B cell (primary cell): ENCODE data around the gene COMT. TPM values are rescaled to one million over a fixed set of nuclear protein-coding genes. Genes with fewer than 3 reads are reported as not detected.

Source experiments
- ATAC-seq: fragments of 200-7000 bp; cut with Tn5 transposase; one replicate; pipeline ENCODE4 v1.10.0; 2021; ENCODE audit warnings: low read depth, mild to moderate bottlenecking, moderate number of reproducible peaks, moderate library complexity
- CTCF ChIA-PET: fragments of 350-600 bp; sonication (Branson Sonifier 250); formaldehyde crosslinking; loops from one replicate; lab custom pipeline; 2021; ENCODE audit warnings: antibody characterized with exemption, inconsistent platforms; lab: Charles Lee
- POLR2A ChIA-PET: fragments of 350-600 bp; sonication (Branson Sonifier 250); formaldehyde crosslinking; loops from one replicate; lab custom pipeline; 2021; ENCODE audit warnings: antibody characterized with exemption; lab: Charles Lee
- DNase-seq: peaks from one replicate; pipeline ENCODE4 v3.0.0; 2013
- H2AFZ ChIP-seq: 2 replicates; pipeline ENCODE4 v1.6.1; 2012; ENCODE audit warnings: mild to moderate bottlenecking, low read depth, low read length; ENCODE audit not compliant: insufficient read depth, poor library complexity, severe bottlenecking
- H3K27ac ChIP-seq, 2 donors: 1 replicate in 1 of 2; 2 replicates in 1 of 2; pipeline ENCODE4 v1.5.1; 2012 to 2013; ENCODE audit warnings: low read length in 2 of 2, mild to moderate bottlenecking in 2 of 2, moderate library complexity in 1 of 2
- H3K27me3 ChIP-seq, 4 experiments: fragments of 200-600 bp in 1 of 4; sonication (generic) in 1 of 4; replicated peaks in 1 of 4; 1 replicate in 2 of 4; 2 replicates in 2 of 4; pipeline versions ENCODE4 v1.6.1 to v1.7.0; 2013 to 2016; ENCODE audit warnings: low read length in 3 of 4, mild to moderate bottlenecking in 2 of 4, mixed read lengths in 1 of 4, moderate library complexity in 1 of 4; ENCODE audit not compliant: insufficient read depth in 4 of 4, control insufficient read depth in 3 of 4; ENCODE audit errors: control extremely low read depth in 1 of 4
- H3K36me3 ChIP-seq, 2 experiments: replicated peaks in 1 of 2; 1 replicate in 1 of 2; 2 replicates in 1 of 2; pipeline versions ENCODE4 v1.6.1 to v1.7.1; 2013; ENCODE audit warnings: low read length in 1 of 2; ENCODE audit not compliant: insufficient read depth in 2 of 2, control insufficient read depth in 1 of 2; ENCODE audit errors: control extremely low read depth in 1 of 2, extremely low read depth in 1 of 2
- H3K4me1 ChIP-seq, 2 donors: fragments of 200-600 bp in 1 of 2; sonication (generic) in 1 of 2; 1 replicate in 1 of 2; 2 replicates in 1 of 2; pipeline versions ENCODE4 v1.5.1 to v1.6.1; 2013 to 2017; ENCODE audit warnings: low read length in 2 of 2; ENCODE audit not compliant: control insufficient read depth in 2 of 2, insufficient read depth in 2 of 2
- H3K4me2 ChIP-seq: replicated peaks from 2 replicates; pipeline ENCODE3; 2012; ENCODE audit warnings: mild to moderate bottlenecking, low read depth, low read length; ENCODE audit not compliant: poor library complexity, severe bottlenecking
- H3K4me3 ChIP-seq, 5 experiments: fragments of 200-600 bp in 1 of 5; sonication (generic) in 1 of 5; 1 replicate in 3 of 5; 2 replicates in 2 of 5; pipeline versions ENCODE4 v1.5.1 to v1.7.0; 2011 to 2016; ENCODE audit warnings: low read length in 4 of 5, mild to moderate bottlenecking in 4 of 5, low read depth in 2 of 5, control low read depth in 1 of 5, moderate library complexity in 1 of 5; ENCODE audit not compliant: insufficient read depth in 1 of 5; ENCODE audit errors: control extremely low read depth in 1 of 5, extremely low read depth in 1 of 5
- H3K79me2 ChIP-seq: fragments of 200-600 bp; sonication (generic); one replicate; pipeline ENCODE4 v1.6.0; 2016; ENCODE audit warnings: low read length; ENCODE audit not compliant: control insufficient read depth, insufficient read depth
- H3K9ac ChIP-seq: fragments of 200-600 bp; sonication (generic); 2 replicates; pipeline ENCODE4 v1.6.1; 2017; ENCODE audit warnings: mild to moderate bottlenecking, low read length, moderate library complexity
- H3K9me3 ChIP-seq, 3 donors: one replicate each; pipeline versions ENCODE4 v1.6.1 to v1.7.1; 2013; ENCODE audit warnings: low read length in 2 of 3; ENCODE audit not compliant: control insufficient read depth in 2 of 3, insufficient read depth in 1 of 3; ENCODE audit errors: control extremely low read depth in 1 of 3
- H4K20me1 ChIP-seq: 2 replicates; pipeline ENCODE4 v1.6.0; 2012; ENCODE audit warnings: mild to moderate bottlenecking, low read length; ENCODE audit not compliant: insufficient read depth, control insufficient read depth, poor library complexity, severe bottlenecking
- H3K27ac Mint-ChIP-seq: one replicate; pipeline ENCODE4 v1.8.0; 2021; ENCODE audit warnings: mixed read lengths
- H3K27me3 Mint-ChIP-seq: one replicate; pipeline ENCODE4 v1.8.0; 2021; ENCODE audit warnings: mixed read lengths
- H3K4me1 Mint-ChIP-seq: one replicate; pipeline ENCODE4 v1.8.0; 2021; ENCODE audit warnings: mixed read lengths
- H3K4me3 Mint-ChIP-seq: one replicate; pipeline ENCODE4 v1.8.0; 2021; ENCODE audit warnings: mixed read lengths
- H3K9me3 Mint-ChIP-seq: one replicate; pipeline ENCODE4 v1.8.0; 2022; ENCODE audit warnings: mixed read lengths; ENCODE audit not compliant: insufficient read depth
- CTCF ChIP-seq: fragments of 200-600 bp; IDR thresholded peaks from one replicate; pipeline ENCODE4 v1.8.0; 2022; ENCODE audit warnings: antibody characterized with exemption, mild to moderate bottlenecking
- EZH2 ChIP-seq: IDR thresholded peaks from 2 replicates; pipeline ENCODE4 v1.6.1; 2012; ENCODE audit warnings: borderline replicate concordance, low read depth, mild to moderate bottlenecking, moderate library complexity, low read length; ENCODE audit not compliant: insufficient read depth, poor library complexity, severe bottlenecking
- WGBS: methylation state at CpG from one replicate; pipeline ENCODE4 v1.1.5; 2013; ENCODE audit warnings: missing lambda C conversion rate; ENCODE audit not compliant: insufficient coverage; 5-methylcytosine and 5-hydroxymethylcytosine counted together
- intact Hi-C: fragments of 100-400 bp; cut with micrococcal nuclease; formaldehyde crosslinking; loops from one replicate; pipeline ENCODE4 v1.10.0; 2022
- polyA plus RNA-seq: library from polyadenylated mRNA; depleted of rRNA; stranded (reverse); fragments of >200 nt; gene quantifications from 2 replicates; pipeline ENCODE4 v1.2.3, GENCODE V29; 2012
- total RNA-seq, 2 donors: library from RNA; stranded (reverse); fragments of 120-200 nt in 1 of 2; gene quantifications; 1 replicate in 1 of 2; 2 replicates in 1 of 2; pipeline versions ENCODE4 v1.2.3 to v1.2.4, GENCODE V29; 2013 to 2022

COMT gene
- total and polyA plus RNA-seq, 2 donors (not counting 1 experiment from before 2014, with no cell fraction given) = 32.6 to 58.3 TPM

- intact Hi-C loops = loop anchor here (5.0 kb wide), 1 partner anchor 602 kb away; no protein-coding TSS in a partner anchor
- Mint-ChIP-seq H3K4me1 (peaks cover 3% of the 10 kb centered on the region), H3K4me3 (no peak overlapping the region), H3K27me3 (no peaks in the 10 kb centered on the region), H3K9me3 (no peaks in the 10 kb centered on the region), H3K27ac (no peak overlapping the region)
- peaks cover 0 to 5% (median 0%) of the 10 kb centered on the region in 4 experiments for H3K27me3 ChIP-seq
- ATAC-seq (no peak), DNase-seq (no peak)
- ChIA-PET POLR2A (no interaction called here), CTCF (no interaction called here)
- no peak overlapping the region for H3K4me3 ChIP-seq
- H3K4me2 ChIP-seq = no peak overlapping the region
- no peak overlapping the region for H3K27ac ChIP-seq
- H4K20me1 ChIP-seq = no peaks in the 10 kb centered on the region
- TF ChIP-seq CTCF (no peak), EZH2 (no peak)
- H3K79me2 ChIP-seq = no peaks in the 10 kb centered on the region
- WGBS = 96% methylated on average over 4 of the region's 7 CpGs
- H3K4me1 ChIP-seq = peaks cover under 1 to 1% of the 10 kb centered on the region in 2 donors
- H3K36me3 ChIP-seq = no peaks in the 10 kb centered on the region
- H2AFZ ChIP-seq = no peak overlapping the region
- no peaks in the 10 kb centered on the region for H3K9me3 ChIP-seq
- no peak overlapping the region for H3K9ac ChIP-seq
These were observed 39.2 kb downstream of the COMT start for GRCh38 chr22:19980766-19981165.

GRCh38 chr22:19981171-19981960 is 39.8 kb downstream of the COMT start:
- Histone ChIP-seq H4K20me1 (no peaks in the 10 kb centered on the region), H3K27ac (no peak overlapping the region), H3K4me2 (no peak overlapping the region), H3K36me3 (no peaks in the 10 kb centered on the region), H3K4me3 (no peak overlapping the region), H3K9me3 (no peaks in the 10 kb centered on the region), H3K9ac (no peak overlapping the region), H2AFZ (no peak overlapping the region), H3K79me2 (no peaks in the 10 kb centered on the region), H3K4me1 (peaks cover 6 to 7% of the 10 kb centered on the region in 2 donors), H3K27me3 (peaks cover 0 to 11% (median 0%) of the 10 kb centered on the region in 4 experiments)
- DNase-seq (no peak), ATAC-seq (no peak)
- Mint-ChIP-seq H3K27ac (no peak overlapping the region), H3K27me3 (no peaks in the 10 kb centered on the region), H3K4me3 (no peak overlapping the region), H3K9me3 (no peaks in the 10 kb centered on the region), H3K4me1 (peaks cover 5% of the 10 kb centered on the region)
- 95% methylated on average over 30 of the region's 33 CpGs for WGBS
- CTCF ChIA-PET = interaction anchor here (0.8 to 1.1 kb wide), 2 partner anchors 32 to 57 kb away, joined by 3 to 4 read pairs; no protein-coding TSS in a partner anchor
- intact Hi-C loops = loop anchor here (5.0 kb wide), 1 partner anchor 601 kb away; no protein-coding TSS in a partner anchor
- no peak for TF ChIP-seq EZH2
- POLR2A ChIA-PET = interaction anchor here (0.6 kb wide), 1 partner anchor 123 kb away, joined by 3 read pairs; no protein-coding TSS in a partner anchor
